Osteoblast (primary cell): Measurements from ENCODE around the gene STRN3. TPM values are rescaled to one million over a fixed set of nuclear protein-coding genes. Genes with fewer than 3 reads are reported as not detected.

ENCODE experiments used
- DNase-seq: peaks from one replicate; pipeline ENCODE4 v3.0.0; 2011; ENCODE audit warnings: low spot score, mixed read lengths; ENCODE audit not compliant: insufficient read length; ENCODE audit errors: missing footprints
- H2AFZ ChIP-seq: 2 replicates; pipeline ENCODE4 v1.6.0; 2011; ENCODE audit warnings: mild to moderate bottlenecking, low read length
- H3K27ac ChIP-seq: 2 replicates; pipeline ENCODE4 v1.5.1; 2011; ENCODE audit warnings: mild to moderate bottlenecking, low read depth, low read length, moderate library complexity
- H3K27me3 ChIP-seq: 2 replicates; pipeline ENCODE4 v1.6.0; 2012; ENCODE audit warnings: mild to moderate bottlenecking, control low read depth, inconsistent platforms, low read length, moderate library complexity; ENCODE audit not compliant: insufficient read depth
- H3K36me3 ChIP-seq: 2 replicates; pipeline ENCODE4 v1.5.1; 2011; ENCODE audit warnings: mild to moderate bottlenecking, low read length, control low read depth, moderate library complexity; ENCODE audit not compliant: insufficient read depth
- H3K4me1 ChIP-seq: 2 replicates; pipeline ENCODE4 v1.5.1; 2011; ENCODE audit warnings: mild to moderate bottlenecking, low read length, control low read depth, moderate library complexity; ENCODE audit not compliant: insufficient read depth
- H3K4me2 ChIP-seq: 2 replicates; pipeline ENCODE4 v1.6.0; 2011; ENCODE audit warnings: mild to moderate bottlenecking, low read length; ENCODE audit not compliant: insufficient read depth
- H3K4me3 ChIP-seq: fragments of 200-600 bp; sonication (generic); 3 replicates; pipeline ENCODE4 v1.5.1; 2012; ENCODE audit warnings: mild to moderate bottlenecking, low read length, inconsistent platforms; ENCODE audit not compliant: insufficient read depth
- H3K79me2 ChIP-seq: 2 replicates; pipeline ENCODE4 v1.6.0; 2012; ENCODE audit warnings: mild to moderate bottlenecking, low read length, control low read depth, inconsistent platforms; ENCODE audit not compliant: insufficient read depth
- H3K9me3 ChIP-seq: 2 replicates; pipeline ENCODE4 v1.5.1; 2011; ENCODE audit warnings: low read depth, low read length, control low read depth
- H4K20me1 ChIP-seq: 2 replicates; pipeline ENCODE4 v1.6.0; 2012; ENCODE audit warnings: mild to moderate bottlenecking, low read length, control low read depth; ENCODE audit not compliant: insufficient read depth
- total RNA-seq: library from RNA; depleted of rRNA; stranded (reverse); fragments of >200 nt; gene quantifications from 2 replicates; pipeline ENCODE4 v1.2.3, GENCODE V29; 2012
- TF ChIP-seq, protein P1 (sequence below): IDR thresholded peaks from 2 replicates; pipeline ENCODE4 v1.5.1; 2011; ENCODE audit warnings: mild to moderate bottlenecking, low read depth, low read length, moderate library complexity; ENCODE audit errors: extremely low read depth

The STRN3 gene
- total RNA-seq, 1 donor = 55.7 TPM

DNA sequence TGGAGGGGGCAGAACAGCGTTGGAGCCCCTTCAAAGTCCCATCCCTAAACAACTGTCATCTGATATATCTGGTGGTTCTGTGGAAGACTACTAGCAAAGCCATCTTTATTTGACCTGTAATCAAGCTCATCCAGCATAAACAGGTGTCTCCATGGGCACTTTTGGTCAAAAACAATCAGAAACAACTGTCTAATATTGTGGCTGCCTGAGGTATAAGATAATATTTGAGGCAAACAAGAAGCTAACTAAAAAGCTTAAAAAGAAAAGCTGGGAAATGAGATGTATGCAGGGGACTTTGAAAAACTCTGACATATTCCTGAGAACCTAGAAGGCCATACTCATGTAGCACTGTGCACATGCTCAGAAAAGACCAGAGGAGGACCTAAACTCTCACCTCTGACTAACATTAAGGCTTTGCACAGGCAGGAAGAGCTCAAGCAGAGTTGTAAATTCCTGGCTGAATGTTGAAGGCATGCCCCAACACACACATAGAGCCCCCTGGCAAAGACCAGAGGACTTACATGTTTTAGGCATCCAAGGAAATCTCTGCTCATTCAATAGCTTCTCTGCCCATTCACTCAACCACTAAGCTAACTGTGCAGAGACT is 28.0 kb downstream of the STRN3 start:
- no peak overlapping the region for H3K4me2 ChIP-seq
- H4K20me1 ChIP-seq = peaks cover 81% of the 10 kb centered on the region
- H2AFZ ChIP-seq = no peak overlapping the region
- peaks cover 16% of the 10 kb centered on the region for H3K4me1 ChIP-seq
- TF ChIP-seq, protein P1, sequence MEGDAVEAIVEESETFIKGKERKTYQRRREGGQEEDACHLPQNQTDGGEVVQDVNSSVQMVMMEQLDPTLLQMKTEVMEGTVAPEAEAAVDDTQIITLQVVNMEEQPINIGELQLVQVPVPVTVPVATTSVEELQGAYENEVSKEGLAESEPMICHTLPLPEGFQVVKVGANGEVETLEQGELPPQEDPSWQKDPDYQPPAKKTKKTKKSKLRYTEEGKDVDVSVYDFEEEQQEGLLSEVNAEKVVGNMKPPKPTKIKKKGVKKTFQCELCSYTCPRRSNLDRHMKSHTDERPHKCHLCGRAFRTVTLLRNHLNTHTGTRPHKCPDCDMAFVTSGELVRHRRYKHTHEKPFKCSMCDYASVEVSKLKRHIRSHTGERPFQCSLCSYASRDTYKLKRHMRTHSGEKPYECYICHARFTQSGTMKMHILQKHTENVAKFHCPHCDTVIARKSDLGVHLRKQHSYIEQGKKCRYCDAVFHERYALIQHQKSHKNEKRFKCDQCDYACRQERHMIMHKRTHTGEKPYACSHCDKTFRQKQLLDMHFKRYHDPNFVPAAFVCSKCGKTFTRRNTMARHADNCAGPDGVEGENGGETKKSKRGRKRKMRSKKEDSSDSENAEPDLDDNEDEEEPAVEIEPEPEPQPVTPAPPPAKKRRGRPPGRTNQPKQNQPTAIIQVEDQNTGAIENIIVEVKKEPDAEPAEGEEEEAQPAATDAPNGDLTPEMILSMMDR = no peak
- H3K9me3 ChIP-seq = peaks cover 2% of the 10 kb centered on the region
- no peaks in the 10 kb centered on the region for H3K27me3 ChIP-seq
- H3K36me3 ChIP-seq = peaks cover 6% of the 10 kb centered on the region
- peaks cover 92% of the 10 kb centered on the region for H3K79me2 ChIP-seq
- no peak overlapping the region for H3K27ac ChIP-seq
- H3K4me3 ChIP-seq = no peak overlapping the region
- no peak for DNase-seq

DNA sequence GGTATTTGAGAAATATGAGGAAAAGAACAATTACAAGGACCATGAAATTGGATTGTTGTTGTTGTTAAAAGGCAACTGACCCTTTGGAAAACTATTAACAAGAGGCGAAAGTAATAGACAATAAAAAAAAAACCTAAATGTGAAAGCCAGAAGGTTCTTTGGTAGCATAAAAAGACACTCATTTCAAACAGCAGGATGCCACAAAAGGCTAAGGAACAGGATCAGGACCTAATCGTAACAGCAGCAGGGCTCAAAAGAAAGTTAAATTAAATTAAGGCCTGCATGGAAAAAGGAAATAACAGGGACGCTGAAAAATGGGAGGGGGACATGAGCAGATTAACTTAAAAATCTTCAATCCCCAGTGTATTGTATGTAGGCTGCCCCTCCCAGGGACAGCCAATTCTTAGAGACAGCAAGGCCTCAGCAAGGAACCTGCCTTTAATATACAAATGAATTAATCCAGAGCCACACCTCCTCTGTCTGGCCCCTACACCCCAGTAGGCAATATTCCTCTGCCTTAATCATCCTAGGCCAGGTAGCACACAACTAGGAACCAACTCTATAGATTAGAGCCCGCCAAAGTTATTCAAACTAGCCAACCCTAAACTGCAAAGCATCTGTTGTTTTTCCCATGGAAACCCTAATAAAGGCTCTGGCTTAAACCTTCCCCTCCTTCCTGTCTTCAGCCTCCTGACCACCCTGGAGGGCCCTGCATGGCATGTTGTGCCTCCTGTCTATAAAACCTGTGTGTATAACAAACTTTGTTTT is 29.1 kb downstream of the STRN3 start:
- H3K36me3 ChIP-seq = peaks cover 6% of the 10 kb centered on the region
- H3K9me3 ChIP-seq = peaks cover 2% of the 10 kb centered on the region
- no peak overlapping the region for H3K27ac ChIP-seq
- H3K27me3 ChIP-seq = no peaks in the 10 kb centered on the region
- H3K4me1 ChIP-seq = peaks cover 16% of the 10 kb centered on the region
- H4K20me1 ChIP-seq = peaks cover 84% of the 10 kb centered on the region
- peaks cover 96% of the 10 kb centered on the region for H3K79me2 ChIP-seq
- H3K4me3 ChIP-seq = no peak overlapping the region
- no peak for DNase-seq
- no peak overlapping the region for H2AFZ ChIP-seq
- TF ChIP-seq, protein P1 = no peak
- no peak overlapping the region for H3K4me2 ChIP-seq

DNA sequence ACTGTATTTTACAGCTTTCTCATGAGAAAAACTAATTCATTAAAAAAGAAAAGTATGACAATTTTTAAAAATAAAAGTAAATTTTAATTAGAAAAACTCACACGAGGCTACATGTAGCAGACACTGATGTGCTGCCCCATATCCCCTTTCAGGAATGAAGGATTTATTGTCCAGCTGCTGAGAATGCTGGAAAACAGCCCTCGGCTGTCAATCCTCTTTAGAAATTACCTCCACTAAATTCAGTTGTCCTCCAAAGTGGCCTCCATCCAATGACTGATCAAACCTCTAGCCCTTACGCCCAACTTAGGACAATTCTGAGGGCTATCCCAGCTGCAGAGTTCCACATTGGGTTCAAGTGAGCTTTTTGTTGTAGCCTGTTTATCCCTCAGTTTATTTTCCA is 30.5 kb downstream of the STRN3 start:
- peaks cover 6% of the 10 kb centered on the region for H3K36me3 ChIP-seq
- TF ChIP-seq, protein P1 = no peak
- H2AFZ ChIP-seq = no peak overlapping the region
- peak overlapping the region; percentile 80 for H3K27ac ChIP-seq
- H3K4me1 ChIP-seq = peaks cover 16% of the 10 kb centered on the region
- H3K4me2 ChIP-seq = no peak overlapping the region
- H3K27me3 ChIP-seq = no peaks in the 10 kb centered on the region
- H4K20me1 ChIP-seq = peaks cover 78% of the 10 kb centered on the region
- peaks cover 99% of the 10 kb centered on the region for H3K79me2 ChIP-seq
- H3K4me3 ChIP-seq = no peak overlapping the region
- no peak for DNase-seq
- H3K9me3 ChIP-seq = peaks cover 2% of the 10 kb centered on the region
